Fibroblast of skin of left biceps (primary cell): ENCODE results near the gene EXOSC1.
"Not testable (repeated sequence)": the region's sequence is repeated elsewhere in the genome, so short reads cannot be mapped to it uniquely, and the experiment has no call there.

Experiments used
- DNase-seq, 2 experiments: peaks; one replicate each; pipeline ENCODE4 v3.0.0-alpha.2; 2013; ENCODE audit warnings: low read depth in 2 of 2

The EXOSC1 gene

DNA sequence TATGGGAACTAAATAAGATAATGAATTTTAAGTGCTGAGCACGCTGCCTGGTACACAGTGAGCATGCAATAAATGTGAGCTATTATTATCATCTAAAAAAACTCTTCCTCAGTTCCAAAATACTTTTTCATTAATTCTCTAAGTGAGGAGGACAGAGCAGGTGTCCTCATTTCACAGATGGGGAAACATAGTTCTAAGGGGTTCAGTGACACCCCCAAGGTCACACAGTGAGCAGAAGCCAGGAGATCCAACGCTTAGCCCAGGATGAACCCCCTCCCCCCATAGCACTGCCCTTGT is 37.9 kb downstream of the EXOSC1 start:
- DNase-seq = no peak

DNA sequence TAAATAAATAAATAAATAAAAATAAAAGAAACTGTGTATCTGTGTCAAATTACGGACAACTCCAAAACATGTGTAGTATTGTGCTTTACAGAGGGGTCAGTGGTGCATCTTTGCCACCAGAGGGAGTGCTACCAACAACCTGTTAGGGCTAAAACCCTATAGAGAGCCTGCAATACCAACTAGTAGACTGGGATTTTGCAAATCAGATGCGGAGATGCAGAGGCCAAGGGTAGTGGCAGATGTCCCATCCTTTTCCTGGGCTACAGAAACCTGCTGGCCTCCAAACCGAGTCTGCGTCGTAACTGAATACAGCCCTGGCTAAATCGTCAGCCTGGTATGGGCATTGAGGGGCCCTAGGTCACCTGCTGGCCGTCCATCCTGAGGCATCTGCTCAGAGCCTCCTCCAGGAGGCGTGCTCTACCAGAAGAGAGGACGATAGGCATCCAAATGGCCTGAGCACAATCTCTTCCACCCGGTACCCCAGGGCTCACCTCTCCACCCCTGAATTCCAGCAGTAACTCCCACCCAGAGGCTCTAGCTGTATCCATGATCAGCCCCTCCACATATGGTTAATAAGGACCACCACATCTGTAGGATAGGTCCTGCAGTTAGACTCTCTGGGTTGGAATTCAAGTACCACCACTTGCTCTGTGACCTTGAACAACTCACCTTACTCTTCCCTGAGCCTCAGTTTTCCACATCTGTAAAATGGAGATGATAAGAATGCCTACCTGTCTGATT is 38.4 kb downstream of the EXOSC1 start:
- peak in 1 of 2 experiments; percentile 48 for DNase-seq

DNA sequence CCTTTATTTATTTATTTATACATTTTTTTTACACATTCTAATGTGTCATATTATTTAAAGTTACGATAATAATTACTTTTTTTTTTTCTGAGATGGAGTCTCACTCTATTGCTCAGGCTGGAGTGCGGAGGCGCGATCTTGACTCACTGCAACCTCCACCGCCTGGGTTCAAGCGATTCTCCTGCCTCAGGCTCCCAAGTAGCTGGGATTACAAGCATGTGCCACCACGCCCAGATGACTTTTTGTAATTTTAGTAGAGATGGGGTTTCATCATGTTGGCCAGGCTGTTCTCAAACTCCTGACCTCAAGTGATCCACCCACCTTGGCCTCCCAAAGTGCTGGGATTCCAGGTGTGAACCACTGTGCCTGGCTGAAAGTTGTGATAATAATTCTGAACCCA is 39.3 kb downstream of the EXOSC1 start:
- not testable (repeated sequence) for DNase-seq

DNA sequence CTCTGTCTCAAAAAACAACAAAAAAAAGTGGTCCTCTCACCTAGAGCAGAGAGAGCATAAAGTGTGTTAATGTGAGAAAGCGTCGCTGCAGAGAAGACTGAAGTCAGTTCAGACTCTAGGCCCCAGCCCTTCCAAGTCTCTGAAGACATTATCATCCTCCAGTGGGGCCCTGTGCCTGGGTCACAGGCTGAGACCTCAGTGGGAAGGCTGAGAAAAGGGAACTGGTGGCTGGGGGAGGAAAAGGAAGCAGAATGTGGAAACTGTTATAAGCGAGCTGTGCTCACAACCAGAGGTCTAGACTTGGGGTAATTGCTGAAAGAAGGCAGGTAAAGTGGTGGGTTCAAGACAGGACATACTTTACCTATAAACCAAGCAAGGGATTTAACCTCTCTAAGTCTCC is 39.7 kb downstream of the EXOSC1 start:
- no peak for DNase-seq

DNA sequence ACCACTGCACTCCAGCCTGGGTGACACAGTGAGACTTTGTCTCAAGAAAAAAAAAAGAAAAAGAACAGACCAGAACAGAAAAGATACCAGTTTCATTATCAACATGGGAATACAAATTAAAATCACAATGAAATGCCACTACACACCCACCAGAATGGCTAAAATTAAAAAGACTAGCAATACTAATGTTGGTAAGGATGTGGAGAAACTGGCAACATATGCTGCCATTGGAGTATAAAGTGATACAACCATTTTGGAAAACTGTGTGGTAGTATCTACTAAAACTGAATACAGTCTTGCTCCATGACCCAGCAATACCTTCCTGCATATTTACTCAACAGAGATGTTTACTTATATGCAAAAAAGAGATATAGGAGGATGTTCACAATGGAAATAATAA is 41.8 kb downstream of the EXOSC1 start:
- DNase-seq = no peak

DNA sequence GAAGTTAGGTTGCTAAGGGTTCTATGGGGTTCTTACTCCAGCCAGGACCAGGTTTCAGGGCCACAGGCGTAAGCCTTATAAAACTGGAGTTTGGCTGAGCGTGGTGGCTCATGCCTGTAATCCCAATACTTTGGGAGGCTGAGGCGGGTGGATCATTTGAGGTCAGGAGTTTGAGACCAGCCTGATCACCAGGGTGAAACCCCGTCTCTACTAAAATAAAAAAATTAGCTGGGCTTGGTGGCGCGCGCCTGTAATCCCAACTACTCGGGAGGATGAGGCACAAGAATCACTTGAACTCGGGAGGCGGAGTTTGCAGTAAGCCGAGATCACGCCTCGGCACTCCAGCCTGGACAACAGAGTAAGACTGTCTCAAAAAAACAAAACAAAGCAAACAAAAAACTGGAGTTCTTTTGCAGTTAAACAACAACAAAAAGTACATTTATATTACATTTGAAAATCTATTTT is 44.3 kb downstream of the EXOSC1 start:
- no peak for DNase-seq

GRCh38 chr10:97400665-97401454 is 44.9 kb downstream of the EXOSC1 start, which contains the start of gene RRP12:
RRP12 (minus strand) TSS chr10:97401340; CDS start chr10:97401231, 109 bp downstream.
- peak; percentile 95 for DNase-seq

DNA sequence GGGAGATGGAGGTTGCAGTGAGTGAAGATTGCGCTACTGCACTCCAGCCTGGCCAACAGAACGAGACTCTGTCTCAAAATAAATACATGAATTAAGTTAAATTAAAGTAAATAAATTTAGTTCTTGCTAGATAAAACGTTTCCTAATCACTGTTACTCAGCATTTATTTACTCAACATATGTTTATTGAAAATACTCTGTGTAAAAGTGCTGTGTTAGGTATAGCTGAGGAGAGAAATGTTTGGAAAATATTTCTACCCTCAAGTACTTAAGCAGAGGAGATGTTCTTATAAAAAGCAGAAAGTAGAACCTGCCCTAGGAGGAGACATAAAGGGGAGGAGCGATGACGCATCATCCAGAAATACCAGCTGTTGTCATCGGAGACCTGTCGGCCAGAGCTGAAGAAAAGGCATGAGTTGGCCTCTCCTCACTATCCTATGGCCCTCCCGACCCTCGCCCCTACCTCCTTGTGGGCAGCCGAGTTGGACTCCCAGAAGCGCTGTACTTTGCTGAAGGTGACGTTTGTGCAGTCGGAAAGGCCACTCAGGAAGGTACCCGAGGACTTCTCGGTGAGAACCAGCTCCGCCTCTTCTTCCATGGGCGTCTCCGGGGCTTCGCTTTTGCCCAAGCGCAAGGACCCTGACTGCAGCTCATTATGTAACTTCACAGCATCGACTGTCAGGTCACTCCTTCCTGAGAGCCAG is 45.8 kb downstream of the EXOSC1 start:
- no peak for DNase-seq

DNA sequence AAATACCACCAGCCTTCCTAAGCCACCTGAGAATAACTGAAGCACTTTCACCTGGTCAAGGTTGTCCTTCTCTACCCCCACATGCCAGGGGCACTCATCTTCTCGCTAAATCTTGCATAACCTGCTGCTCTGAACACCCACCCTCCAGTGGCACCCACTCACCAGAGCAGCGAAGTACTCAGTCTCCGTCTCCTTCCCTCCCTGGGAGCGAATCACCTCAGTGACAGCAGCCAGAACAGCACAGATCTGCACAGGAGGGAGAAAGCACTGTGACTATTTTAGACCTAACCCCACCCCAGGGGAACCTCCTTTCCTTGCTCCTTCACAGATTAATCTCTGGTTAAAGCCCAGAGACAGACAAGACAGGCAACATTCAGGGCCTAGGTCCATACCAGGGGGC is 49.8 kb downstream of the EXOSC1 start:
- DNase-seq = no peak

- no peak for DNase-seq
These were observed 52.7 kb downstream of the EXOSC1 start for GRCh38 chr10:97393034-97393573.

DNA sequence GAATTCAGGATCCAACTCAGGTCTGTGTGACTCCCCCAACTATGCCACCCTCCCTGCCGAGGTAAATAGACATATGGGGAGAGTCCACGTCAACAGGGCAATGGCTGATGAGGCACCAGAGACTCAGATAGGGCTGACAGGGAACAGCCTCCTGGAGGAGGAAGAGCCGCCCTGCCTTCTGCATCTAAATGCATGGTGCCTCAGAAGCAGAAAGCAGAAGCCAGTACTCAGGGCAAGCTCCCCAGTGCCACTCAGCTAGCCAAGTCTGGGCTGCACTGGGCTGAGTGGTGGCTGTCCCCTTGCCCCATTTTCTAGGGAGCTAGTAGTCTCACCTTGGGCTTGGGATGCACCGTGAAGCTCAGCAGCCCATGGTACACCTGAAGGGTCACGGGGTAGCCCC is 55.7 kb downstream of the EXOSC1 start:
- no peak for DNase-seq

DNA sequence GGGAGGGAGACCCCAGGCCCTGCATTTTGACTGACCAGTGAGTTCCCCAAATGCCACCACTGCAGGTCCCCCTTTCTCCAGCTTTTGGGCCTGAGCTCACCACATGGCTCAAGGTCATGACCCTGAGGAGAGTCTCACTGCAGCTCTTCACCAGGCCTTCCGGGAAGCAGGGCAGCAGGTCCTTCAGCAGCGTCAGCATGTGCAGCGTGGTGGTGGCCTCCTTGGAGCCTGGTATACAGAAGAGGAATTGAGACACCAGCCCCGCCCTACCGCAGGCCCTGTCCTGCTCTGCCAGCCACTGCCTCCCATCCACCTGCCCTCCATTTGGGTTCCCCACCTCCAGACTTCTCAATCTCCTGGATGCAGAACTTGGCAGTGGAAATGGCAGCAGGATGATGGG is 57.7 kb downstream of the EXOSC1 start:
- no peak for DNase-seq
